HepG2 (cell line): Measurements from ENCODE around the gene ARR3. TPM values are rescaled to one million over a fixed set of nuclear protein-coding genes. Genes with fewer than 3 reads are reported as not detected.

ENCODE experiments used
- ATAC-seq: fragments of 200-7000 bp; cut with Tn5 transposase; 3 replicates; pipeline ENCODE4 v1.9.1; 2020; ENCODE audit warnings: mild to moderate bottlenecking, moderate library complexity
- BruUV-seq: library from RNA; stranded (reverse); fragments of 400-500 nt; replicated peaks from 2 replicates; lab custom pipeline; 2021; lab: Mats Ljungman, UMichigan
- CTCF ChIA-PET: fragments of 300-600 bp; formaldehyde crosslinking; extraction: SDS; loops from one replicate; lab custom pipeline; 2021; ENCODE audit warnings: low total read pairs, inconsistent platforms, low intra/inter-chr PET ratio; lab: Yijun Ruan, JAX
- POLR2A ChIA-PET: fragments of 350-600 bp; sonication (Branson Sonifier 250); formaldehyde crosslinking; loops from one replicate; lab custom pipeline; 2020; ENCODE audit warnings: antibody characterized with exemption, inconsistent platforms; lab: Yijun Ruan, JAX
- DNase-seq: peaks from one replicate; pipeline ENCODE4 v3.0.0-alpha.2; 2015; ENCODE audit warnings: low spot score
- FAIRE-seq: peaks from 3 replicates; lab custom pipeline; 2011; peaks lifted over from hg19 to GRCh38; lab: Jason Lieb, UNC
- H2AFZ ChIP-seq: one replicate; pipeline ENCODE4 v1.6.1; 2011; ENCODE audit warnings: low read length, inconsistent platforms
- H3K27ac ChIP-seq: fragments of 300-600 bp; 3 replicates; pipeline ENCODE4 v1.8.0; 2011; ENCODE audit warnings: mixed run types, mild to moderate bottlenecking, mixed read lengths, low read length, inconsistent platforms; ENCODE audit not compliant: insufficient read depth; ENCODE audit errors: extremely low read length
- H3K27me3 ChIP-seq, 2 experiments: fragments of 200-600 bp in 1 of 2; 2 replicates in 1 of 2; 3 replicates in 1 of 2; pipeline versions ENCODE4 v1.6.0 to v1.8.0; 2011; ENCODE audit warnings: low read length in 2 of 2, mild to moderate bottlenecking in 2 of 2, moderate library complexity in 2 of 2, inconsistent platforms in 1 of 2; ENCODE audit not compliant: insufficient read depth in 2 of 2, control insufficient read depth in 1 of 2
- H3K36me3 ChIP-seq, 2 experiments: fragments of 200-600 bp in 1 of 2; replicated peaks in 1 of 2; 2 replicates in 1 of 2; 3 replicates in 1 of 2; pipeline versions ENCODE4 v1.5.1 to v1.8.0; 2011; ENCODE audit warnings: low read length in 2 of 2, inconsistent platforms in 1 of 2; ENCODE audit not compliant: insufficient read depth in 2 of 2, control insufficient read depth in 1 of 2
- H3K4me1 ChIP-seq: 2 replicates; pipeline ENCODE4 v1.5.1; 2012; ENCODE audit warnings: low read length, inconsistent platforms; ENCODE audit not compliant: insufficient read depth
- H3K4me2 ChIP-seq: 2 replicates; pipeline ENCODE4 v1.6.0; 2011; ENCODE audit warnings: low read depth, low read length, inconsistent platforms
- H3K4me3 ChIP-seq, 3 experiments: fragments of 200-600 bp in 1 of 3; sonication (generic), shearing (Covaris generic) in 1 of 3; replicated peaks in 1 of 3; 2 replicates each; pipeline ENCODE4 v1.5.1; 2011 to 2016; ENCODE audit warnings: low read length in 3 of 3, inconsistent platforms in 2 of 3, low read depth in 2 of 3, mild to moderate bottlenecking in 2 of 3, control low read depth in 1 of 3, mixed read lengths in 1 of 3; ENCODE audit not compliant: insufficient read depth in 1 of 3
- H3K79me2 ChIP-seq: one replicate; pipeline ENCODE4 v1.6.1; 2011; ENCODE audit warnings: low read length, inconsistent platforms; ENCODE audit not compliant: insufficient read depth
- H3K9ac ChIP-seq: 2 replicates; pipeline ENCODE4 v1.6.0; 2011; ENCODE audit warnings: mild to moderate bottlenecking, low read depth, low read length, inconsistent platforms; ENCODE audit not compliant: insufficient read depth
- H3K9me3 ChIP-seq: 2 replicates; pipeline ENCODE4 v1.5.1; 2012; ENCODE audit warnings: mild to moderate bottlenecking, low read length
- H4K20me1 ChIP-seq: 2 replicates; pipeline ENCODE4 v1.6.0; 2011; ENCODE audit warnings: inconsistent platforms, mild to moderate bottlenecking, low read length, moderate library complexity; ENCODE audit not compliant: insufficient read depth
- AGO2 ChIP-seq: fragments of 200-400 bp; formaldehyde crosslinking; optimal IDR thresholded peaks from 2 replicates; pipeline ENCODE3; 2017; ENCODE audit warnings: mild to moderate bottlenecking, low read depth, low read length, moderate library complexity
- CBX1 ChIP-seq: IDR thresholded peaks from one replicate; pipeline ENCODE4 v1.6.1; 2016; ENCODE audit warnings: antibody characterized with exemption, low read depth
- GFI1 ChIP-seq: sonication (generic); formaldehyde crosslinking; IDR thresholded peaks from 2 replicates; pipeline ENCODE4 v1.5.0; 2020; ENCODE audit warnings: missing genetic modification reagents, mild to moderate bottlenecking, borderline replicate concordance
- MIXL1 ChIP-seq: IDR thresholded peaks from 2 replicates; pipeline ENCODE4 v1.6.1; 2016
- PAWR ChIP-seq: sonication (generic); formaldehyde crosslinking; IDR thresholded peaks from 2 replicates; pipeline ENCODE4 v1.4.0; 2020; ENCODE audit warnings: missing genetic modification reagents, mild to moderate bottlenecking, borderline replicate concordance
- POLR2G ChIP-seq: fragments of 200-400 bp; formaldehyde crosslinking; IDR thresholded peaks from 2 replicates; pipeline ENCODE4 v1.6.1; 2018; ENCODE audit warnings: mild to moderate bottlenecking, low read depth, low read length, moderate library complexity
- PRPF4 ChIP-seq: fragments of 200-400 bp; formaldehyde crosslinking; IDR thresholded peaks from 2 replicates; pipeline ENCODE4 v1.6.1; 2016; ENCODE audit warnings: low read length, low read depth; ENCODE audit not compliant: poor library complexity, severe bottlenecking
- SNAI1 ChIP-seq: sonication (generic); formaldehyde crosslinking; IDR thresholded peaks from 2 replicates; pipeline ENCODE4 v1.5.0; 2020; ENCODE audit warnings: mild to moderate bottlenecking, missing genetic modification reagents, borderline replicate concordance
- SP2 ChIP-seq: sonication (generic); formaldehyde crosslinking; IDR thresholded peaks from 2 replicates; pipeline ENCODE4 v1.5.1; 2020; ENCODE audit warnings: mild to moderate bottlenecking, missing genetic modification reagents
- ZFY ChIP-seq: sonication (generic); formaldehyde crosslinking; IDR thresholded peaks from 2 replicates; pipeline ENCODE4 v1.4.0; 2020; ENCODE audit warnings: missing genetic modification reagents
- ZNF446 ChIP-seq: sonication (generic); formaldehyde crosslinking; IDR thresholded peaks from 2 replicates; pipeline ENCODE4 v1.5.0; 2020; ENCODE audit warnings: mild to moderate bottlenecking, missing genetic modification reagents
- WGBS: methylation state at CpG from one replicate; pipeline ENCODE4 v1.1.6; 2017; ENCODE audit warnings: low lambda C conversion rate; 5-methylcytosine and 5-hydroxymethylcytosine counted together
- in situ Hi-C: cut with HindIII; loops from 2 replicates; pipeline ENCODE4 v1.10.0; 2017; ENCODE audit warnings: low pct_unique_long_range_greater_than_20kb; ENCODE audit not compliant: extremely low pct_ligation_motif_present
- intact Hi-C: fragments of 100-400 bp; cut with micrococcal nuclease; formaldehyde crosslinking; loops from one replicate; pipeline ENCODE4 v1.10.0; 2022; ENCODE audit not compliant: unreplicated experiment
- polyA plus RNA-seq, 8 experiments: library from polyadenylated mRNA; depleted of rRNA in 3 of 8; stranded (reverse) in 7 of 8; unstranded in 1 of 8; fragments of >200 nt; fragmentation: Illumina TruSeq in 4 of 8; extraction: Trizol in 4 of 8; gene quantifications; 2 replicates each; pipeline versions ENCODE4 v1.2.1 to v1.2.3, GENCODE V29; 2011 to 2016; ENCODE audit warnings: low read depth in 4 of 8, missing spikeins in 1 of 8, mixed read lengths in 1 of 8; ENCODE audit not compliant: insufficient read depth in 1 of 8
- total RNA-seq, 5 experiments: library from RNA; depleted of rRNA; stranded (reverse); fragments of >200 nt; fragmentation: Illumina TruSeq; extraction: Trizol; gene quantifications; 2 replicates each; pipeline ENCODE4 v1.2.3, GENCODE V29; 2016; ENCODE audit warnings: low read depth in 1 of 5
- TF ChIP-seq, protein P1 (sequence below): sonication (generic); formaldehyde crosslinking; IDR thresholded peaks from 2 replicates; pipeline ENCODE4 v1.4.0; 2020; ENCODE audit warnings: missing genetic modification reagents
- TF ChIP-seq, protein P2 (sequence below): IDR thresholded peaks from 2 replicates; pipeline ENCODE4 v1.6.1; 2016; ENCODE audit warnings: low read depth, borderline replicate concordance
- TF ChIP-seq, protein P3 (sequence below): IDR thresholded peaks from 2 replicates; pipeline ENCODE4 v1.6.1; 2016; ENCODE audit warnings: low read depth, missing genetic modification reagents, missing compliant biosample characterization
- TF ChIP-seq, protein P4 (sequence below): sonication (generic); formaldehyde crosslinking; IDR thresholded peaks from 2 replicates; pipeline ENCODE4 v1.5.1; 2020; ENCODE audit warnings: mild to moderate bottlenecking, missing genetic modification reagents, moderate library complexity
- TF ChIP-seq, protein P5 (sequence below): sonication (generic); formaldehyde crosslinking; IDR thresholded peaks from 2 replicates; pipeline ENCODE4 v1.5.1; 2020; ENCODE audit warnings: missing genetic modification reagents, mild to moderate bottlenecking, borderline replicate concordance

ARR3 gene
- total and polyA plus RNA-seq, 2 of the 13 experiments (the other 11 are each of a cell fraction or from before 2014, with no cell fraction given): not detected

DNA sequence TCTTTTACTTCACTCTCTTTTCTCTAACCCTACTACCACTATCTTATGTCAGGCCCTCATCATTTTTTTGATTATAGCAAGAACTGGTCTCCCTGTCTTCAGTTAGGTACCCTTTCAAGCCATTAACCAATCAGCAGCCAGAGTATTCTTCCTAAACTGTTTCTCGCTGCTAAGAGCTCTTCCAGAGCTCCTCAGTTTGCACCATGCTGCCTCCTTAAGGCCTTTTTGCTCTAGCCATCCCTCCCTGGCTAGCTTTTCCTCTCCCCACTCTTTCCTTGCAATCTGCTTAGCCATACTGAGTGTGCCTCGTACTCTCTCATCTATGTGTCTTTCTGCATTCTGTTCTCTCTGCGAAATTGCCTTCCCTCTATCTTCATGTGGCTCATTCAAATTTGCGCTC, 54.6 kb downstream of the ARR3 start:
- no TSS peak for BruUV-seq
- H4K20me1 ChIP-seq: no peaks in the 10 kb centered on the region
- DNase-seq (no peak), FAIRE-seq (no peak), ATAC-seq (no peak)
- H3K4me3 ChIP-seq: no peak overlapping the region
- ChIA-PET CTCF (no interaction called here), POLR2A (no interaction called here)
- no peaks in the 10 kb centered on the region for H3K79me2 ChIP-seq
- in situ Hi-C loops: no loop called here
- H3K36me3 ChIP-seq: 0 out of 5 replicates have a peak, but pooled peaks cover 0 to 5% of the 10 kb centered on the region in 2 experiments
- no peaks in the 10 kb centered on the region for H3K27me3 ChIP-seq
- H2AFZ ChIP-seq: no peak overlapping the region
- intact Hi-C loops: no loop called here
- no peak overlapping the region for H3K9ac ChIP-seq
- 98% methylated on average over 4 of the region's 4 CpGs for WGBS
- no peaks in the 10 kb centered on the region for H3K4me1 ChIP-seq
- no peaks in the 10 kb centered on the region for H3K9me3 ChIP-seq
- no peak overlapping the region for H3K27ac ChIP-seq
- H3K4me2 ChIP-seq: no peak overlapping the region
- no peak for TF ChIP-seq POLR2G
- no peak for TF ChIP-seq GFI1 (CRISPR knock-in tag)
- TF ChIP-seq CBX1: no peak
- TF ChIP-seq MIXL1 (CRISPR knock-in tag): no peak
- no peak for TF ChIP-seq PAWR (CRISPR knock-in tag)
- TF ChIP-seq SNAI1: no peak
- TF ChIP-seq SP2 (CRISPR knock-in tag): no peak
- TF ChIP-seq, protein P1, sequence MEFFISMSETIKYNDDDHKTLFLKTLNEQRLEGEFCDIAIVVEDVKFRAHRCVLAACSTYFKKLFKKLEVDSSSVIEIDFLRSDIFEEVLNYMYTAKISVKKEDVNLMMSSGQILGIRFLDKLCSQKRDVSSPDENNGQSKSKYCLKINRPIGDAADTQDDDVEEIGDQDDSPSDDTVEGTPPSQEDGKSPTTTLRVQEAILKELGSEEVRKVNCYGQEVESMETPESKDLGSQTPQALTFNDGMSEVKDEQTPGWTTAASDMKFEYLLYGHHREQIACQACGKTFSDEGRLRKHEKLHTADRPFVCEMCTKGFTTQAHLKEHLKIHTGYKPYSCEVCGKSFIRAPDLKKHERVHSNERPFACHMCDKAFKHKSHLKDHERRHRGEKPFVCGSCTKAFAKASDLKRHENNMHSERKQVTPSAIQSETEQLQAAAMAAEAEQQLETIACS (CRISPR knock-in tag): no peak
- no peak for TF ChIP-seq ZFY
- TF ChIP-seq, protein P2, sequence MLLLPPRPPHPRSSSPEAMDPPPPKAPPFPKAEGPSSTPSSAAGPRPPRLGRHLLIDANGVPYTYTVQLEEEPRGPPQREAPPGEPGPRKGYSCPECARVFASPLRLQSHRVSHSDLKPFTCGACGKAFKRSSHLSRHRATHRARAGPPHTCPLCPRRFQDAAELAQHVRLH (CRISPR knock-in tag): no peak
- TF ChIP-seq, protein P3, sequence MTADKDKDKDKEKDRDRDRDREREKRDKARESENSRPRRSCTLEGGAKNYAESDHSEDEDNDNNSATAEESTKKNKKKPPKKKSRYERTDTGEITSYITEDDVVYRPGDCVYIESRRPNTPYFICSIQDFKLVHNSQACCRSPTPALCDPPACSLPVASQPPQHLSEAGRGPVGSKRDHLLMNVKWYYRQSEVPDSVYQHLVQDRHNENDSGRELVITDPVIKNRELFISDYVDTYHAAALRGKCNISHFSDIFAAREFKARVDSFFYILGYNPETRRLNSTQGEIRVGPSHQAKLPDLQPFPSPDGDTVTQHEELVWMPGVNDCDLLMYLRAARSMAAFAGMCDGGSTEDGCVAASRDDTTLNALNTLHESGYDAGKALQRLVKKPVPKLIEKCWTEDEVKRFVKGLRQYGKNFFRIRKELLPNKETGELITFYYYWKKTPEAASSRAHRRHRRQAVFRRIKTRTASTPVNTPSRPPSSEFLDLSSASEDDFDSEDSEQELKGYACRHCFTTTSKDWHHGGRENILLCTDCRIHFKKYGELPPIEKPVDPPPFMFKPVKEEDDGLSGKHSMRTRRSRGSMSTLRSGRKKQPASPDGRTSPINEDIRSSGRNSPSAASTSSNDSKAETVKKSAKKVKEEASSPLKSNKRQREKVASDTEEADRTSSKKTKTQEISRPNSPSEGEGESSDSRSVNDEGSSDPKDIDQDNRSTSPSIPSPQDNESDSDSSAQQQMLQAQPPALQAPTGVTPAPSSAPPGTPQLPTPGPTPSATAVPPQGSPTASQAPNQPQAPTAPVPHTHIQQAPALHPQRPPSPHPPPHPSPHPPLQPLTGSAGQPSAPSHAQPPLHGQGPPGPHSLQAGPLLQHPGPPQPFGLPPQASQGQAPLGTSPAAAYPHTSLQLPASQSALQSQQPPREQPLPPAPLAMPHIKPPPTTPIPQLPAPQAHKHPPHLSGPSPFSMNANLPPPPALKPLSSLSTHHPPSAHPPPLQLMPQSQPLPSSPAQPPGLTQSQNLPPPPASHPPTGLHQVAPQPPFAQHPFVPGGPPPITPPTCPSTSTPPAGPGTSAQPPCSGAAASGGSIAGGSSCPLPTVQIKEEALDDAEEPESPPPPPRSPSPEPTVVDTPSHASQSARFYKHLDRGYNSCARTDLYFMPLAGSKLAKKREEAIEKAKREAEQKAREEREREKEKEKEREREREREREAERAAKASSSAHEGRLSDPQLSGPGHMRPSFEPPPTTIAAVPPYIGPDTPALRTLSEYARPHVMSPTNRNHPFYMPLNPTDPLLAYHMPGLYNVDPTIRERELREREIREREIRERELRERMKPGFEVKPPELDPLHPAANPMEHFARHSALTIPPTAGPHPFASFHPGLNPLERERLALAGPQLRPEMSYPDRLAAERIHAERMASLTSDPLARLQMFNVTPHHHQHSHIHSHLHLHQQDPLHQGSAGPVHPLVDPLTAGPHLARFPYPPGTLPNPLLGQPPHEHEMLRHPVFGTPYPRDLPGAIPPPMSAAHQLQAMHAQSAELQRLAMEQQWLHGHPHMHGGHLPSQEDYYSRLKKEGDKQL (CRISPR knock-in tag): no peak
- TF ChIP-seq AGO2: no peak
- TF ChIP-seq, protein P4, sequence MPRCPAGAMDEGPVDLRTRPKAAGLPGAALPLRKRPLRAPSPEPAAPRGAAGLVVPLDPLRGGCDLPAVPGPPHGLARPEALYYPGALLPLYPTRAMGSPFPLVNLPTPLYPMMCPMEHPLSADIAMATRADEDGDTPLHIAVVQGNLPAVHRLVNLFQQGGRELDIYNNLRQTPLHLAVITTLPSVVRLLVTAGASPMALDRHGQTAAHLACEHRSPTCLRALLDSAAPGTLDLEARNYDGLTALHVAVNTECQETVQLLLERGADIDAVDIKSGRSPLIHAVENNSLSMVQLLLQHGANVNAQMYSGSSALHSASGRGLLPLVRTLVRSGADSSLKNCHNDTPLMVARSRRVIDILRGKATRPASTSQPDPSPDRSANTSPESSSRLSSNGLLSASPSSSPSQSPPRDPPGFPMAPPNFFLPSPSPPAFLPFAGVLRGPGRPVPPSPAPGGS (CRISPR knock-in tag): no peak
- TF ChIP-seq, protein P5, sequence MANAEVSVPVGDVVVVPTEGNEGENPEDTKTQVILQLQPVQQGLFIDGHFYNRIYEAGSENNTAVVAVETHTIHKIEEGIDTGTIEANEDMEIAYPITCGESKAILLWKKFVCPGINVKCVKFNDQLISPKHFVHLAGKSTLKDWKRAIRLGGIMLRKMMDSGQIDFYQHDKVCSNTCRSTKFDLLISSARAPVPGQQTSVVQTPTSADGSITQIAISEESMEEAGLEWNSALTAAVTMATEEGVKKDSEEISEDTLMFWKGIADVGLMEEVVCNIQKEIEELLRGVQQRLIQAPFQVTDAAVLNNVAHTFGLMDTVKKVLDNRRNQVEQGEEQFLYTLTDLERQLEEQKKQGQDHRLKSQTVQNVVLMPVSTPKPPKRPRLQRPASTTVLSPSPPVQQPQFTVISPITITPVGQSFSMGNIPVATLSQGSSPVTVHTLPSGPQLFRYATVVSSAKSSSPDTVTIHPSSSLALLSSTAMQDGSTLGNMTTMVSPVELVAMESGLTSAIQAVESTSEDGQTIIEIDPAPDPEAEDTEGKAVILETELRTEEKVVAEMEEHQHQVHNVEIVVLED (CRISPR knock-in tag): no peak
- TF ChIP-seq ZNF446 (CRISPR knock-in tag): no peak
- no peak for TF ChIP-seq PRPF4
